HG02870 (cell line): ENCODE results near the gene DLK1.

Experiments used
- ATAC-seq: cut with Tn5 transposase; IDR thresholded peaks from one replicate; pipeline ENCODE4 v1.9.1; 2021; ENCODE audit warnings: mild to moderate bottlenecking, moderate library complexity; ENCODE audit not compliant: unreplicated experiment

DLK1 gene

GRCh38 chr14:100754020-100754419, 27.3 kb downstream of the DLK1 start:
- ATAC-seq: no peak

- no peak for ATAC-seq
Measured at GRCh38 chr14:100755649-100756048, 29.0 kb downstream of the DLK1 start.

DNA sequence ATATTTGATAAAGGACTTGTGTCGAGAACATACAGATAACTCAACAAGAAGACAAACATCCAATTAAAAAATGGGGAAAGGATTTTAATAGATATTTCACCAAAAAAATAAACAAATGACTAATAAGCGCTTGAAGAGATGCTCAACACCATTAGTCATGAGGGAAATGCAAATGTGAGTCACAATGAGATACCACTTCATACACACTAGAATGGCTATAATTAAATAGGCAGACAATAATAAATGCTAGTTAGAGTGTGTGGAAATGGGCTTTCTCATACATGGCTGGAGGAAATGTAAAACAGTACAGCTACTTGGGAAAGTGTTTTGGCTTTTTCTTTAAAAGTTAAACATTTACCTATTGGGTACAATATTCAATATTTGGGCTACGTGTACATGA, 34.8 kb downstream of the DLK1 start:
- no peak for ATAC-seq

- no peak for ATAC-seq
Measured at GRCh38 chr14:100762089-100762515, 35.4 kb downstream of the DLK1 start.

DNA sequence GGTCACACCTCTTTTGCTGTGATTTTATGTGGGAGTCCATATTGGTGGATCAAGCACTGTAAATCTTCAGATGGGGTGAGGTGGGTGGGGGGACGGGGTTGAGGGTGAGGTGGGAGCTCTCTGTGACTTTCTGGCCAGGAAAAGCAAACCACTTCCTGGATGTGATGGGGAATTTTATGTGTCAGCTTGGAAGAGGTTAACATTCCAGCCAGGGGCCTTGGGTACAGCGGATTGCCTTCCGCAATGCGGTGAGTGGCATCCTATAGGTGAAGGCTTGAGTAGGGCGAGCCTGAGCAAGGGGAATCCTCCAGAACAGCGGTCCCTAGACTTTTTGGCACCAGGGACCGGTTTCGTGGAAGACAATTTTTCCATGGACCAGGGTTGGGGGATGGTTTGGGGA, 36.2 kb downstream of the DLK1 start:
- ATAC-seq: no peak

DNA sequence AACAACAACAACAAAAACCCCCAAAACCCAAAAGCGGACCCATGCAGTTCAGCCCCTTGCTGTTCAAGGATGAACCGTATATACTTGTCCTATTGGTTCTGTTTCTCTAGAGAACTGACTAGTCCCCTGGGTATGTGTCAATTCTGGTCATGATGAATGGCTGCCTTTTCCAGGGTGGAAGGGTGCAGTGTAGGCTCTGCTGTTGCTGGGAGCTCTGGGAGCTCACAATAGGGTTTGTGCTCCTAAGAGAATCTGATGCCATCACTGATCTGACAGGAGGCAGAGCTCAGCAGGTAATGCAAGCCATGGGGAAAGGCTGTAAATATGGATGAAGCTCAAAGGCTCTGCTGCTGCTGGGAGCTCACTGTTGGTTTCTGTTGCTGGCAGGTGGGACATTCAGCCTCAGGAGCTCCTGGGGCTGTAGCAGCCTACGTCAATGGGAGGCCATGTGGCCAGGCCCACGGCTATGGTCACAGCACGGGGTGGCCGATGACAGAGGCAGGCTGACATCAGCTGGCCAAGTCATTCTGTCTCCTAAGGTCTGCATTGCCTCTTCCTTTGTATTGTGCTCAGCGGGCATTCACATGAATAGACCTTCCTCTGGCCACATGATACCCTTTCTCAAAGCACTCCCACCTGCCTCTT, 37.9 kb downstream of the DLK1 start:
- no peak for ATAC-seq

DNA sequence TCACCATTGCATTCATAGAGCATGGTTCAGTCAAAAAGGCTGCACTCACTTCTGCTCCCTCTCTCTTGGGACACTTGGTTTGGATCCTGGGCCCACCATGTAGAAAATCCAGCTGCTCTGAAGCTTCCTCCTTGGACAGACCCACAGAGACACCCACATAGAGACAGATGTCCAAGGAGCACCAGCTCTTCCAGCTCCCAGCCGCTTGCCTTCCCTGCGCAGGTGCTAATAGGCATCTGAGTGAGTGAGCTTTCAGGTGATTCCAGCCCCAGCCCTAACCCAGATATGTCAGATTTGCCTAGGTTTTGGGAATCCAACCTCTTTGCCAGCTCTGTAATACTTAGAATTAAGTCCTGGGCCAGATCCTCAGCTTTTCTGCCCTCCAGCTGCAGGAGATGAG, 38.6 kb downstream of the DLK1 start:
- no peak for ATAC-seq

DNA sequence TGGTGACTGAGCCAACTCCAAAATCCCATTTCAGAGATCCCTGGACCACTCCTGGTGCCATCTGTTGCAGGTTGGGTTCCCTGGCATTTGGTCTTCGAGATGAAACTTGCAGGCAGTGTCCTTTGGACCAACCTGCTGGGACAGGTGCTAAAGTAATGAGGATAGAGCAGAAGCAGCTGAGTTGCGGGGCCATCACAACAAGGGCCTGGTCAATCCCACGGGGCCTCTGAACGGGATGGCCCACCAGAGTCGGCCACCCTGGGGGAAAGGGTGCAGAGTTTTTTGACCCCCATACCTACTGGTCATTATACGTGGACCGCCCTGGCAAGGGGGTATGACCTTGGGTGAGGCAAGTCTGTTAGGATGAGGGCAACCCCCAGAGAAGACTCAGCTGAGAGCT, 39.3 kb downstream of the DLK1 start:
- no peak for ATAC-seq

- ATAC-seq: no peak
Measured at GRCh38 chr14:100767003-100767787, 40.5 kb downstream of the DLK1 start.

GRCh38 chr14:100767788-100768536, 41.3 kb downstream of the DLK1 start:
- no peak for ATAC-seq

DNA sequence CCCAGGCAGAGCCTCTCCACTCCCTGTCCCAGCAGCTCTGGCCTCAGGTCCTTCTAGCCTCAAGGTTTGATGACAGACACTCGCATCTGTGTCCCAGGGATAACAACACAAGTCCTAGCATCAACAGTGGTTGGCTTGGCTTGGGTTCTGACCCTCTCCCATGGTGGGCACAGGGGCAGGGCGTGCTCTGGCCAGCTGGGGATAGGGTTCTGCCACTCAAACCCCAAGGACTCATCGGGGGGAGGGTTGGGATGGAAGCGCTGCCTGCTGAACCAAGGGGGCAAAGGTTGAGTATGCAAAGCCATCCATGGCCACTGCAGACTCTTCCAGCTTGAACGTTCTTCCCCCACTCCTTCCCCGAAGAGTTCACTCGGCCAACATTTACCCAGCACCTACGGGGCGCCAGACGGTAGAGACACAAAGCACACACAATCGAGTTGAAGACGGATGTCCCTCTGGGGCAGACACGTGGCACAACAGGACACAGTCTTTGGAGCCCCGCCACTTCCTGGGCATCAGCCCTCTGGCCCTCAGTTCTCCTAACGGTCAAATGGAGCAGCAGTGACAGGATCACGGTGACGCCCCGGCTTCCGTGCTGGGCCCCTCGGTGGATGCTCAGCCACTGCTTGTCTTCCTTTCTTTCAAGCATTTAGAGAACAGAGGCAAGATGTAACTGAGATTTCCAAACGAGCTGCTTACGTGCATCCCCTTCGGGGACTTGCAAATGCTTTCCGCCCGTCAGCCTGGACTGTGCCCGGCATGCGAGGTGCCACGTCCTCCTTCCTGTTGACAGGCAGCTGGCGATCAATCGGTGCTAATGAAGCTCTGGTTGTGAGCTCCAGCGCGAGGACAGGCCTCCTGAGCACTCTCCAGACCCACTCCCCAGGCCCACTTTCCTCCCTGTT, 42.6 kb downstream of the DLK1 start:
- no peak for ATAC-seq

DNA sequence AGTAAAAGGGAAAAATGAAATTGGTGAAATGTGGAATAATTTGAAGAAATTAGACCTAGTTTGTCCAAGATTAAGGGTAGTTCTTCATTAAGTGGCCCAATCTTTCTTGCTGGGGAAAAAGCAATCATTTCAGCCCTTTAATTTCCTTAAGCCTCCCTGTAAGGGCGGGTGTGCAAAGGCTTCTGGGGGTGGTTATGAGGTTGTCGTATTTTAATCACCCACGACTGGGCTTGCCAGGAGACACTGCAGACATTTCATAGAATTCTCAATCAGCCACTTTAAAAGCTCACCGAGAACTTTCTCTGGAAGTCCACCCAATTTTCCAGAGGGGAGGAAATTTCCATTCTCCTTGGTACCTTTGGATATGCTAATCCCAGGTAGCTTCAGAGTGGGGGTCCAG, 43.4 kb downstream of the DLK1 start:
- ATAC-seq: no peak

GRCh38 chr14:100770605-100771120, 44.0 kb downstream of the DLK1 start:
- no peak for ATAC-seq

GRCh38 chr14:100771121-100771800, 44.6 kb downstream of the DLK1 start:
- no peak for ATAC-seq

DNA sequence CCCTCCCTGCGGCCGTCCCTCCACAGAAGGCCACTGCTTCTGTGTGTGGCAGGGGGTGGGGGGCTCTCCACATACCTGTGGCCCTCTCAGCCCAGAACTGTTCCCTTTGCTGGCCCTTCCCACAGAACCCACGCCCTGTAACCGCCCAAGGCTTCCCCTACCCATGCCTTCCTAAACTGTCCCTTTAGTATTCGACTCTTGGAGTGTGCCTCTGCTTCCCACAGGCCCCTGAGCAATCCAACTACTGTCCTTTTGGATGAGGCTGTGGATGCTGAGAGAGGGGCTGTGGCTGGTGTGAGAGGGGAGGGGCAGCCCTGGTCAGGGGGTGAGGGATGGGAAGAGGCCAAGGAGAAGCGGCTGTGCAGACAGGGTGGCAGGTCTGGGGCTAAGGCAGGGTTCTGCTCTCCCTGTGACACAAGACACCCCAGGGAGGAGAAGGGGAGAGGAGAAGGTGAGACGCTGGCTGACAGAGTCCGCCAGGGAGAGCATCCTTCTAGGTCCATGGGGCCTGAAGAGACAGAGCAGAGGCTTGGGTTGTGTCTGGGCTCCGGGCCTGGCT, 46.0 kb downstream of the DLK1 start:
- no peak for ATAC-seq

DNA sequence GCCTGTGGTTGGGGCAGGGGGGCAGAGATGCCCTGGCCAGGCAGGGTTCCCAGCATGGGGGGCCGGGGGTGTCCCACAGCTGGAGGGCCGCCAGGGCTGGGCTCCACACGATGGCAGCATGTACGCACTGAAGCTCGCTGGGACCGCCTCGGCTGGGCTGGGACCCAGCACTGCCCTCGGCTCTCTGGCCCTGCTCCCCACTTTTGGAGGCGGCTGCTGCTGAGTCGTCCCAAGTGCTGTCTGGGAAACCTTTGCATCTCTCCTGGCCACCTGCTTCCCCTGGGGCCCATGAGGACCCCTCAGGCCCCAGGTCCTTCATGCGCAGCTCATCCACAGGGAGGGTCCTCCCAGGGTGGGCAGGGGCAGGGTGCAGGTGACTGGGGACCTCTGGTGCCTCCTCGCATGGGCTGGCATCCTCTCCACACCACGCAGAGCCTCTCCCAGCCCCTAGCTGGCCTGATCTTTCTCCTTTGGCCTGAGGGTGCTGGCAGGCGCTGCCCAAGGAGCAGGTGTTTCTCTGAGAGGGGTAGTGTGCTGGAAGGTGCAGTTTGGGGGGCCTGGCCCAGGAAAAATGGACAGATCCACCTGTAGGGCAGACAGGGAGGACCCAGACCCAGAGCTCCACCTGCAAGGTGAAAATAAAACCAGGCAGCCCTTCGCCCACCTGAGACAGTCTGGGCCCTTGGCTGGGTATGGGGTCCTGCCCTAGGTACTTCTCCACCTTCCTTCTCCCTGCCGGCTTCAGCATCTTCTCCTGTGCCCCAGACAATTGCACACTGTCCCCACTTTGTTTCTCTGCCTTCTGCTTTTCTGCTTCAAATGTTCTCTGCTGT, 46.9 kb downstream of the DLK1 start:
- no peak for ATAC-seq

DNA sequence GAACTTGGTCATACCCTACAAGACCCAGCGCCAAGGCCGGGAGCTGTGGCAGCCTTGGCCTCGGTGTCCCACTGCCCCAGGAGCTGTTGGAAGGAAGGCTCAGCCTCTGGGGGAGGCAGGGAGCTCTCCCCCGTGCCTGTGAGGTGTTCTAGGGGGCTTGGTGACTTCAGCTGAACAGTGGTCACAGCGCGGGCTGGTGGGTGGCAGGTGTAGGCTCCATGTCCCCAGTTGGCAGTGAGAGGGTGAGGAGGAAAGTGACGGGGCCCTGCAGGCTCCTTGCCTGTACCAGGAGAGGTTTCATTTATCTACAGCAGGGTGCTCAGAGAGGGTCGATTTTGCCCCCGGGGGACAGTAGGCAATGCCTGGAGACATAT, 47.5 kb downstream of the DLK1 start:
- no peak for ATAC-seq

DNA sequence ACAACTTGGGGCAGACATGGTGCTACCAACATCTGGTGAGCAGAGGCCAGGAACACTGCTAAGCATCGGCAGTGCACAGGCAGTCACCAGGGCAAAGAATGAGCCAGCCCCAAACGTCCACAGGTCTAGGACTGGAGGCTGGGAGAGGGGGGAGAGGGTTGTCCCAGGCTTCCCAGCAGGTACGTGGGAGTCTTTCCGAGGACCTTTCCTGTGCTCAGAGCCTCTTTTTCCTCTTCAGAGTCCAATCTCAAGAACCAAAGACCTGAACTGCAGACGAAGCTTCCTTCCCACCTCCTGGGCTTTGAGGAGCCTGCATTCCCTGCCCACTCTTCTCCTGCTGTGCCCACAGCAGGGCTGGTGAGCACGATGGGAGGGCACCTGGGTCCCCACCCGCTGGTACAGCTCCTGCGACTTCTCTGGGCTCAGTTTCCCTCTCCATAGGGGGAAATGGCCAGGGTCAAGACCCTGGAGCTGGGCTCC, 48.7 kb downstream of the DLK1 start:
- ATAC-seq: no peak
